ENCODE results near the gene RSPH6A. TPM values are rescaled to one million over a fixed set of nuclear protein-coding genes. Genes with fewer than 3 reads are reported as not detected.
"Not testable (repeated sequence)": the region's sequence is repeated elsewhere in the genome, so short reads cannot be mapped to it uniquely, and the experiment has no call there.

The RSPH6A gene
- total RNA-seq, 1 experiment from 2014 or later: not detected

GRCh38 chr19:45761714-45762113 lies 53.4 kb downstream of the RSPH6A start:
- in situ Hi-C loops (cut with HindIII; ENCODE audit: low pct_unique_long_range_greater_than_20kb, low sequenced_read_pairs): no loop called here
- DNase-seq (ENCODE audit: low read depth): no peak

DNA sequence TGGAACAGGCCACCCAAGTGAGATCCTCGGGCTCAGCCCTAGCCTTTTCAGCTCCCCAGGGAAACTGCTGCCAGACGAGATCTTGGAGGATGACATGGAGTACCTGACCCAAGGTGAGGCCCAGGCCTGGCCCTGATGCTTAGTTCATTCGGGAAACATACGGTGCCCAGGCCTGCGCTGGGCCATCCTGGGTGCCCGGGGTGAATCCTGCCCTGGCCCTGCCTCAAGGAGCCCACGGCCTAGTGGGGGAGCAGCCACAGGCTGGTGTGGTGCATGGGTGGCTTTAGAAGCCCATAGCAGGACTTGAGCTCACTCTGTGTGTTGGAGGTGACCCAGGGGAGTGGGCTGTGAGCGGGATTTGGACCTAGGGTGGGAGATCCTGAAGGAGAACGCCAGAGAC lies 56.2 kb downstream of the RSPH6A start:
- DNase-seq (ENCODE audit: low read depth): no peak
- in situ Hi-C loops (cut with HindIII; ENCODE audit: low pct_unique_long_range_greater_than_20kb, low sequenced_read_pairs): no loop called here

DNA sequence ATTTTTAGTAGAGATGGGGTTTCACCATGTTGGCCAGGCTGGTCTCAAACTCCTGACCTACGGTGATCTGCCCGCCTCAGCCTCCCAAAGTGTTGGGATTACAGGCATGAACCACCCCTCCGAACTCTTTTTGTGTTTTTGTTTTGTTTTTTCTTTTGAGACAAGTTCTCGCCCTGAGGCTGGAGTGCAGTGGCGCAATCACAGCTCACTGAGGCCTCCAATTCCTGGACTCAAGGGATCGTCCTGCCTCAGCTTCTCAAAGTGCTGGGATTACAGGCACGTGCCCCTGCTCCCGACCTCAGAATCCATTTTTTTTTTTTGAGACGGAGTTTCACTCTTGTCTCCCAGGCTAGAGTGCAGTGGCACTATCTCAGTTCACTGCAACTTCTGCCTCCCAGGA lies 57.4 kb downstream of the RSPH6A start:
- no peak for DNase-seq (ENCODE audit: low read depth)
- in situ Hi-C loops (cut with HindIII; ENCODE audit: low pct_unique_long_range_greater_than_20kb, low sequenced_read_pairs): no loop called here

DNA sequence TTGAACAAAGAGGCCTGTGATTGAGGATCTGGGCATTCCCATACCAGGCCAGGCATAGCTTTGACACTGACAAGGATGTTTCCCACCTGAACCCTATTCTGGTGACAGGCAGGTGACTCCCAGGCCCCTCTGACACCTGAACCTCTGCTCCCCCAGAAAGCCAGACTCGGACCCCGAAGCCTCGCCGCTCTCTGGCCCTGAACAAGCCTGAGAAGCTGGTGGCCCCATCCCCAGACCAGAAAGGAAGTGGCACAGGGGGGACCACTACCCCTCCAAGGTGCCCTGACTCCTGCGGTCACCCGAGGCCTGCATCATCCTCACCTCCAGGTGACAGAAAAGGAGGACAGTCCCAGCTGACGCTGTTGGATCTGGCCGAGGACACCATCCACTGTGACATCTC lies 60.8 kb downstream of the RSPH6A start:
- DNase-seq (ENCODE audit: low read depth): no peak
- in situ Hi-C loops (cut with HindIII; ENCODE audit: low pct_unique_long_range_greater_than_20kb, low sequenced_read_pairs): no loop called here

- DNase-seq (ENCODE audit: low read depth): no peak
- in situ Hi-C loops (cut with HindIII; ENCODE audit: low pct_unique_long_range_greater_than_20kb, low sequenced_read_pairs): no loop called here
Measured at GRCh38 chr19:45753548-45753947, 61.6 kb downstream of the RSPH6A start.

DNA sequence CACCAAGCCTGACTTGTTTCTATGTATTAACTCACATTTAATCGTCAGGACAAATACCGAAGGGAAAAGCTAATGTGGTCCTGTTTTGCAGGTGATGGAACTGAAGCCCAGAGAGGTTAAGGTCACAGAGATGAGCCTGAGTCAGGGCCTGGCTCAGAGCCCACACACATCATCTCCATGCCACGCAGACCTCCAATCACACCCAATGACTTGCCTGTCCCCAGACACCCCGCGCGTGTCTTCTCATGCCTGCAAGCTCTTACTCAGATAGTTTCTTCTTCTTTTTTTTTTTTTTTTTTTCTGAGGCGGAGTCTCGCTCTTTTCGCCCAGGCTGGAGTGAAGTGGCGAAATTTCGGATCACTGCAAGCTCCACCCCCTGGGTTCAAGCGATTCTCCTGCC lies 62.5 kb downstream of the RSPH6A start:
- in situ Hi-C loops (cut with HindIII; ENCODE audit: low pct_unique_long_range_greater_than_20kb, low sequenced_read_pairs): no loop called here
- DNase-seq (ENCODE audit: low read depth): no peak

DNA sequence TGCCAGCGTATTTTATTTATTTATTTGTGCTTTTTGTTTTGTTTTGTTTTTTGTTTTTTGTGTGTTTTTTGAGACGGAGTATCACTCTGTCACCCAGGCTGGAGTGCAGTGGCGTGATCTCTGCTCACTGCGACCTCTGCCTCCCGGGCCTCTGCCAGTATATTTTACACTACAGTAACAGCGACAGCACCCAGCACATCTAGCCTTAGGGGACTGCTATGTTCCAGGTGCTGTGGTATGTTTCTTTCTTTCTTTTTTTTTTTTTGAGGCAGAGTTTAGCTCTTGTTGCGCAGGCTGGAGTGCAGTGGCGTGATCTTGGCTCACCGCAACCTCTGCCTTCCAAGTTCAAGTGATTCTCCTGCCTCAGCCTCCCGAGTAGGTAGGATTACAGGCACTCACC lies 63.6 kb downstream of the RSPH6A start:
- DNase-seq (ENCODE audit: low read depth); in situ Hi-C loops (cut with HindIII; ENCODE audit: low pct_unique_long_range_greater_than_20kb, low sequenced_read_pairs): not testable (repeated sequence)

GRCh38 chr19:45747513-45747912 lies 67.6 kb downstream of the RSPH6A start:
- in situ Hi-C loops (cut with HindIII; ENCODE audit: low pct_unique_long_range_greater_than_20kb, low sequenced_read_pairs): no loop called here
- DNase-seq (ENCODE audit: low read depth): no peak

DNA sequence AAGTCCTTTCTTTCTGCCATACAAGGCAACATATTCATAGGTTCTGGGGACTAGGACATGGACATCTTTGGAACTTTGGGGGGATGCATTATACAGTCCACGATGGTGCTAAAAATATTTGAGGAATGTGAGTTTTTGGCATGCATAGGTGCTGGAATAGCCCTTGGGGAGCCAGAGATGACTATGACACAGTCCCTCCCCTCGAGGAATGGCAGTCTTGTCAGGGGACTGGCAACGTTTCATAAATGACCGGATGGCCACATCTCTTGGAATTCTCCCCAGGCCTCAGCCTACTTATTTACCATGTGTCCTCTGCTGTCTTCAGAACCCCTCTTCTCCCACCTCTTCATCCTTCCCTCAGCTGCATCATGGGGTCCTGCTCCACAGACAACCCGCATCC lies 68.2 kb downstream of the RSPH6A start:
- in situ Hi-C loops (cut with HindIII; ENCODE audit: low pct_unique_long_range_greater_than_20kb, low sequenced_read_pairs): no loop called here
- no peak for DNase-seq (ENCODE audit: low read depth)

Other genes with a start within 250 kb of the RSPH6A start
- gene OPA3, start 230.5 kb downstream of the RSPH6A start, total RNA-seq (2014; rRNA removed; shearing (Covaris generic); ENCODE audit: low replicate concordance): 9.4 and 14.1 TPM in 2 replicates
- not detected in 2 replicates for gene GPR4, start 213.1 kb downstream of the RSPH6A start, total RNA-seq (2014; rRNA removed; shearing (Covaris generic); ENCODE audit: low replicate concordance)
- gene EML2, start 175.9 kb downstream of the RSPH6A start, total RNA-seq (2014; rRNA removed; shearing (Covaris generic); ENCODE audit: low replicate concordance): 36.2 and 59.8 TPM in 2 replicates
- gene GIPR, start 147.1 kb downstream of the RSPH6A start, total RNA-seq (2014; rRNA removed; shearing (Covaris generic); ENCODE audit: low replicate concordance): 0.44 TPM in 1 of 2 replicates, not detected in the other
- gene SNRPD2, start 123.4 kb downstream of the RSPH6A start, total RNA-seq (2014; rRNA removed; shearing (Covaris generic); ENCODE audit: low replicate concordance): 578 and 718 TPM in 2 replicates
- 31.2 and 35.6 TPM in 2 replicates for gene QPCTL, start 122.6 kb downstream of the RSPH6A start, total RNA-seq (2014; rRNA removed; shearing (Covaris generic); ENCODE audit: low replicate concordance)
- 21.0 and 22.0 TPM in 2 replicates for gene FBXO46, start 84.4 kb downstream of the RSPH6A start, total RNA-seq (2014; rRNA removed; shearing (Covaris generic); ENCODE audit: low replicate concordance)
- 0.35 TPM in 1 of 2 replicates, not detected in the other for gene MEIOSIN, start 81.9 kb downstream of the RSPH6A start, total RNA-seq (2014; rRNA removed; shearing (Covaris generic); ENCODE audit: low replicate concordance)
- 14.3 and 15.2 TPM in 2 replicates for gene SIX5, start 46.1 kb downstream of the RSPH6A start, total RNA-seq (2014; rRNA removed; shearing (Covaris generic); ENCODE audit: low replicate concordance)
- gene DMPK, start 32.8 kb downstream of the RSPH6A start, total RNA-seq (2014; rRNA removed; shearing (Covaris generic); ENCODE audit: low replicate concordance): 4.8 and 9.1 TPM in 2 replicates
- gene DMWD, start 22.5 kb downstream of the RSPH6A start, total RNA-seq (2014; rRNA removed; shearing (Covaris generic); ENCODE audit: low replicate concordance): 22.3 and 25.6 TPM in 2 replicates
- gene SYMPK, start 47.8 kb upstream of the RSPH6A start, total RNA-seq (2014; rRNA removed; shearing (Covaris generic); ENCODE audit: low replicate concordance): 75.2 and 83.9 TPM in 2 replicates
- gene FOXA3, start 49.0 kb upstream of the RSPH6A start, total RNA-seq (2014; rRNA removed; shearing (Covaris generic); ENCODE audit: low replicate concordance): 0.14 TPM in 1 of 2 replicates, not detected in the other
- 42.5 and 60.5 TPM in 2 replicates for gene IRF2BP1, start 70.8 kb upstream of the RSPH6A start, total RNA-seq (2014; rRNA removed; shearing (Covaris generic); ENCODE audit: low replicate concordance)
- 2.4 and 6.0 TPM in 2 replicates for gene MYPOP, start 87.3 kb upstream of the RSPH6A start, total RNA-seq (2014; rRNA removed; shearing (Covaris generic); ENCODE audit: low replicate concordance)
- not detected in 2 replicates for gene NANOS2, start 99.5 kb upstream of the RSPH6A start, total RNA-seq (2014; rRNA removed; shearing (Covaris generic); ENCODE audit: low replicate concordance)
- gene NOVA2, start 158.6 kb upstream of the RSPH6A start, total RNA-seq (2014; rRNA removed; shearing (Covaris generic); ENCODE audit: low replicate concordance): not detected in 2 replicates
- gene CCDC61, start 180.2 kb upstream of the RSPH6A start, total RNA-seq (2014; rRNA removed; shearing (Covaris generic); ENCODE audit: low replicate concordance): 11.1 and 17.0 TPM in 2 replicates
- not detected in 2 replicates for gene PGLYRP1, start 207.7 kb upstream of the RSPH6A start, total RNA-seq (2014; rRNA removed; shearing (Covaris generic); ENCODE audit: low replicate concordance)
- not detected in 2 replicates for gene IGFL4, start 225.7 kb upstream of the RSPH6A start, total RNA-seq (2014; rRNA removed; shearing (Covaris generic); ENCODE audit: low replicate concordance)